Stimulated activated naive CD4-positive, alpha-beta T cell treated with Interleukin-2 at 50 U/mL for 16 hours (primary cell): ENCODE measurements around the gene ZNF579.

Experiments used
- DNase-seq: peaks from one replicate; lab custom pipeline; 2025; lab: John Stamatoyannopoulos, UW

Gene ZNF579

GRCh38 chr19:55580628-55581144 is at the start of gene ZNF579:
ZNF579 (minus strand) TSS chr19:55580848; CDS start chr19:55579639, 1,209 bp downstream.
- peak; percentile 73 for DNase-seq

GRCh38 chr19:55626350-55626749 is 45.7 kb upstream of the ZNF579 start:
- DNase-seq, result peak; percentile 44

GRCh38 chr19:55625004-55625326 is 44.3 kb upstream of the ZNF579 start:
- no peak for DNase-seq

- peak; percentile 89 for DNase-seq
Observed at GRCh38 chr19:55624109-55625003, 43.7 kb upstream of the ZNF579 start, which contains the start of gene ZNF784. ZNF784 (minus strand) TSS chr19:55624566; CDS start chr19:55624561, 5 bp downstream.

GRCh38 chr19:55623561-55623960 is 42.9 kb upstream of the ZNF579 start:
- no peak for DNase-seq

- no peak for DNase-seq
Observed at GRCh38 chr19:55623130-55623529, 42.5 kb upstream of the ZNF579 start.

GRCh38 chr19:55622242-55622969 is 41.8 kb upstream of the ZNF579 start:
- DNase-seq, result no peak

GRCh38 chr19:55621673-55622231 is 41.1 kb upstream of the ZNF579 start:
- DNase-seq, result no peak

GRCh38 chr19:55621205-55621672 is 40.6 kb upstream of the ZNF579 start:
- DNase-seq, result no peak

- no peak for DNase-seq
Observed at GRCh38 chr19:55620410-55621204, 40.0 kb upstream of the ZNF579 start.

- DNase-seq, result no peak
Observed at GRCh38 chr19:55619286-55619685, 38.6 kb upstream of the ZNF579 start.

- DNase-seq, result no peak
Observed at GRCh38 chr19:55618426-55618825, 37.8 kb upstream of the ZNF579 start.

GRCh38 chr19:55617426-55617825 is 36.8 kb upstream of the ZNF579 start:
- no peak for DNase-seq

GRCh38 chr19:55616395-55616875 is 35.8 kb upstream of the ZNF579 start:
- no peak for DNase-seq

GRCh38 chr19:55615543-55616394 is 35.1 kb upstream of the ZNF579 start:
- DNase-seq, result no peak

- DNase-seq, result no peak
Observed at GRCh38 chr19:55614711-55615542, 34.3 kb upstream of the ZNF579 start.

GRCh38 chr19:55613930-55614710 is 33.5 kb upstream of the ZNF579 start:
- no peak for DNase-seq

GRCh38 chr19:55613396-55613795 is 32.7 kb upstream of the ZNF579 start:
- DNase-seq, result no peak
